Measurements from ENCODE around the gene FUT2. TPM values are rescaled to one million over a fixed set of nuclear protein-coding genes. Genes with fewer than 3 reads are reported as not detected.

FUT2 gene
- total RNA-seq, 1 experiment from 2014 or later: 12.5 TPM

DNA sequence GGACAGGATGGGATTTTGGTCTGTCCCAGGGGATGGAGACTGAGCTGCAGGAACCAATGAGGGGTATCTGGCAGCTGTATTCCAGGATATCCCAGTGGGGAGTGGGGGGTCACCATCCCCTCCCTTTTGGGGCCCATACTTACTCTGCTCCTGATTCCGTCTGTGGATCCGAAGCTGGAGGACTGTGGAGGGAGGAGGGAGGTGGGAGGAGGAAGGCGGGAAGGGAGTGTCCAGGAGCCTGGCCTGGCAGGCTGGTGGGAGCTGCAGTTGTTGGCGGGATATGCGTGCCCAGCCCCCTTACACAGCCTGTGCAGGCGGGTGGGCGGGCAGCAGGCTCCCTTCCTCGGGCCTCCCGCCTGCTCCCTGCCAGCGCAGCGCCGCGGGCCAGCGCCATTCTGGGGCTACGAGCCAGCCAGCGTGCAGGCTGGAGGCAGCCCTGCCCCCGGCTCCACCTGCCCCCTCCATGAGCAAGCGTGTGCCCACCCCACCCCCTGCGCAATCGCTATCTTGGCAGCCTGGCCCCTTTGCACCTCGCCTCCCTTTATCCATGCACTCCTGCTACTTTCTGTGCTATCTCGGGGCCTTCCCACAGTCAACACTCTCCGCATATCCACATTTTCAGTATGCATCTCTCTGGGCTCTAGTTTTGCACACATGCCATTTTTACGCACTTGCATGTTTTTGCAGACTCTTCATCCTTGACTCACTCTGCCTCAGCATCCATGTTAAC lies 21.0 kb downstream of the FUT2 start:
- POLR2A ChIA-PET: no interaction called here
- DNase-seq (ENCODE audit: low read depth, low spot score): no peak

More for the DNA sequence above, 21.0 kb downstream of the FUT2 start:
- CTCF ChIA-PET: no interaction called here
- RAD21 ChIA-PET (ENCODE audit: low non-redundant PET in 1 of 2, low total read pairs in 2 of 2, uncharacterized antibody in 2 of 2, unreplicated experiment in 2 of 2): no interaction called here
- Histone ChIP-seq H4K20me1 (ENCODE audit: insufficient read depth) (no peaks in the 10 kb centered on the region), H3K27me3 (ENCODE audit: insufficient read depth, low read length) (no peaks in the 10 kb centered on the region), H2AFZ (ENCODE audit: low read depth, low read length, poor library complexity, severe bottlenecking) (no peak overlapping the region), H3K9me2 (ENCODE audit: insufficient read depth) (no peaks in the 10 kb centered on the region), H3K9me3 (ENCODE audit: control insufficient read depth in 1 of 2, insufficient read depth in 1 of 2, low read depth in 1 of 2, low read length in 2 of 2) (no peaks in the 10 kb centered on the region), H3K4me2 (ENCODE audit: low read length) (no peak overlapping the region), H3K4me3 (replicated peaks in 1 of 2; ENCODE audit: low read depth in 1 of 2, low read length in 2 of 2) (no peak overlapping the region), H3K9ac (ENCODE audit: low read length) (no peak overlapping the region), H3K27ac (ENCODE audit: low read depth, low read length) (no peak overlapping the region), H3K79me2 (ENCODE audit: insufficient read depth, low read length) (no peaks in the 10 kb centered on the region), H3K4me1 (ENCODE audit: control insufficient read depth in 1 of 2, insufficient read depth in 2 of 2, low read length in 2 of 2) (peaks cover 8 to 46% of the 10 kb centered on the region in 2 experiments), H3K36me3 (ENCODE audit: control insufficient read depth in 1 of 2, insufficient read depth in 2 of 2, low read length in 2 of 2) (no peaks in the 10 kb centered on the region)
- intact Hi-C loops (cut with micrococcal nuclease): no loop called here
- BruUV-seq (replicated peaks): no TSS peak
- TF ChIP-seq, protein P1, sequence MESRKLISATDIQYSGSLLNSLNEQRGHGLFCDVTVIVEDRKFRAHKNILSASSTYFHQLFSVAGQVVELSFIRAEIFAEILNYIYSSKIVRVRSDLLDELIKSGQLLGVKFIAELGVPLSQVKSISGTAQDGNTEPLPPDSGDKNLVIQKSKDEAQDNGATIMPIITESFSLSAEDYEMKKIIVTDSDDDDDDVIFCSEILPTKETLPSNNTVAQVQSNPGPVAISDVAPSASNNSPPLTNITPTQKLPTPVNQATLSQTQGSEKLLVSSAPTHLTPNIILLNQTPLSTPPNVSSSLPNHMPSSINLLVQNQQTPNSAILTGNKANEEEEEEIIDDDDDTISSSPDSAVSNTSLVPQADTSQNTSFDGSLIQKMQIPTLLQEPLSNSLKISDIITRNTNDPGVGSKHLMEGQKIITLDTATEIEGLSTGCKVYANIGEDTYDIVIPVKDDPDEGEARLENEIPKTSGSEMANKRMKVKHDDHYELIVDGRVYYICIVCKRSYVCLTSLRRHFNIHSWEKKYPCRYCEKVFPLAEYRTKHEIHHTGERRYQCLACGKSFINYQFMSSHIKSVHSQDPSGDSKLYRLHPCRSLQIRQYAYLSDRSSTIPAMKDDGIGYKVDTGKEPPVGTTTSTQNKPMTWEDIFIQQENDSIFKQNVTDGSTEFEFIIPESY (IDR thresholded peaks at IDR 0.05; ENCODE audit: extremely low read depth, insufficient replicate concordance, low read length): no peak
- TF ChIP-seq, protein P2, sequence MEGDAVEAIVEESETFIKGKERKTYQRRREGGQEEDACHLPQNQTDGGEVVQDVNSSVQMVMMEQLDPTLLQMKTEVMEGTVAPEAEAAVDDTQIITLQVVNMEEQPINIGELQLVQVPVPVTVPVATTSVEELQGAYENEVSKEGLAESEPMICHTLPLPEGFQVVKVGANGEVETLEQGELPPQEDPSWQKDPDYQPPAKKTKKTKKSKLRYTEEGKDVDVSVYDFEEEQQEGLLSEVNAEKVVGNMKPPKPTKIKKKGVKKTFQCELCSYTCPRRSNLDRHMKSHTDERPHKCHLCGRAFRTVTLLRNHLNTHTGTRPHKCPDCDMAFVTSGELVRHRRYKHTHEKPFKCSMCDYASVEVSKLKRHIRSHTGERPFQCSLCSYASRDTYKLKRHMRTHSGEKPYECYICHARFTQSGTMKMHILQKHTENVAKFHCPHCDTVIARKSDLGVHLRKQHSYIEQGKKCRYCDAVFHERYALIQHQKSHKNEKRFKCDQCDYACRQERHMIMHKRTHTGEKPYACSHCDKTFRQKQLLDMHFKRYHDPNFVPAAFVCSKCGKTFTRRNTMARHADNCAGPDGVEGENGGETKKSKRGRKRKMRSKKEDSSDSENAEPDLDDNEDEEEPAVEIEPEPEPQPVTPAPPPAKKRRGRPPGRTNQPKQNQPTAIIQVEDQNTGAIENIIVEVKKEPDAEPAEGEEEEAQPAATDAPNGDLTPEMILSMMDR (IDR thresholded peaks at IDR 0.05 in 2 of 3, conservative IDR thresholded peaks at IDR 0.05 in 1 of 3; ENCODE audit: borderline replicate concordance in 1 of 3, insufficient read depth in 1 of 3, low read depth in 2 of 3, low read length in 2 of 3): no peak
- TF ChIP-seq ZFX (IDR thresholded peaks at IDR 0.05) (no peak), SP1 (IDR thresholded peaks at IDR 0.05; ENCODE audit: low read depth) (no peak), SIN3A (IDR thresholded peaks at IDR 0.05; ENCODE audit: low read depth) (no peak), YY1 (IDR thresholded peaks at IDR 0.05; ENCODE audit: extremely low read depth, insufficient replicate concordance, low read depth, low read length) (no peak), CBX3 (IDR thresholded peaks at IDR 0.05; ENCODE audit: low read depth) (no peak), EZH2 (IDR thresholded peaks at IDR 0.05) (no peak), ZNF274 (IDR thresholded peaks at IDR 0.05; ENCODE audit: low read depth, low read length) (no peak), EZH2phosphoT487 (IDR thresholded peaks at IDR 0.05; ENCODE audit: borderline replicate concordance) (no peak), CEBPB (IDR thresholded peaks at IDR 0.05; ENCODE audit: low read depth) (no peak), FOSL1 (IDR thresholded peaks at IDR 0.05; ENCODE audit: low read depth) (no peak), TCF7L2 (IDR thresholded peaks at IDR 0.05; ENCODE audit: borderline replicate concordance, extremely low read depth, insufficient read depth, insufficient read length) (no peak), POLR2AphosphoS5 (IDR thresholded peaks at IDR 0.05; ENCODE audit: low read depth, low read length) (no peak), POLR2A (IDR thresholded peaks at IDR 0.05; ENCODE audit: borderline replicate concordance, extremely low read depth, insufficient read depth, insufficient read length) (no peak), ELF1 (IDR thresholded peaks at IDR 0.05; ENCODE audit: borderline replicate concordance, low read depth) (no peak), RAD21 (IDR thresholded peaks at IDR 0.05; ENCODE audit: low read depth) (no peak)
- TF ChIP-seq, protein P3, sequence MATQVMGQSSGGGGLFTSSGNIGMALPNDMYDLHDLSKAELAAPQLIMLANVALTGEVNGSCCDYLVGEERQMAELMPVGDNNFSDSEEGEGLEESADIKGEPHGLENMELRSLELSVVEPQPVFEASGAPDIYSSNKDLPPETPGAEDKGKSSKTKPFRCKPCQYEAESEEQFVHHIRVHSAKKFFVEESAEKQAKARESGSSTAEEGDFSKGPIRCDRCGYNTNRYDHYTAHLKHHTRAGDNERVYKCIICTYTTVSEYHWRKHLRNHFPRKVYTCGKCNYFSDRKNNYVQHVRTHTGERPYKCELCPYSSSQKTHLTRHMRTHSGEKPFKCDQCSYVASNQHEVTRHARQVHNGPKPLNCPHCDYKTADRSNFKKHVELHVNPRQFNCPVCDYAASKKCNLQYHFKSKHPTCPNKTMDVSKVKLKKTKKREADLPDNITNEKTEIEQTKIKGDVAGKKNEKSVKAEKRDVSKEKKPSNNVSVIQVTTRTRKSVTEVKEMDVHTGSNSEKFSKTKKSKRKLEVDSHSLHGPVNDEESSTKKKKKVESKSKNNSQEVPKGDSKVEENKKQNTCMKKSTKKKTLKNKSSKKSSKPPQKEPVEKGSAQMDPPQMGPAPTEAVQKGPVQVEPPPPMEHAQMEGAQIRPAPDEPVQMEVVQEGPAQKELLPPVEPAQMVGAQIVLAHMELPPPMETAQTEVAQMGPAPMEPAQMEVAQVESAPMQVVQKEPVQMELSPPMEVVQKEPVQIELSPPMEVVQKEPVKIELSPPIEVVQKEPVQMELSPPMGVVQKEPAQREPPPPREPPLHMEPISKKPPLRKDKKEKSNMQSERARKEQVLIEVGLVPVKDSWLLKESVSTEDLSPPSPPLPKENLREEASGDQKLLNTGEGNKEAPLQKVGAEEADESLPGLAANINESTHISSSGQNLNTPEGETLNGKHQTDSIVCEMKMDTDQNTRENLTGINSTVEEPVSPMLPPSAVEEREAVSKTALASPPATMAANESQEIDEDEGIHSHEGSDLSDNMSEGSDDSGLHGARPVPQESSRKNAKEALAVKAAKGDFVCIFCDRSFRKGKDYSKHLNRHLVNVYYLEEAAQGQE (IDR thresholded peaks at IDR 0.05; ENCODE audit: low read depth): no peak
- TF ChIP-seq, protein P4, sequence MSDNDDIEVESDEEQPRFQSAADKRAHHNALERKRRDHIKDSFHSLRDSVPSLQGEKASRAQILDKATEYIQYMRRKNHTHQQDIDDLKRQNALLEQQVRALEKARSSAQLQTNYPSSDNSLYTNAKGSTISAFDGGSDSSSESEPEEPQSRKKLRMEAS (IDR thresholded peaks at IDR 0.05): no peak
- TF ChIP-seq, protein P5, sequence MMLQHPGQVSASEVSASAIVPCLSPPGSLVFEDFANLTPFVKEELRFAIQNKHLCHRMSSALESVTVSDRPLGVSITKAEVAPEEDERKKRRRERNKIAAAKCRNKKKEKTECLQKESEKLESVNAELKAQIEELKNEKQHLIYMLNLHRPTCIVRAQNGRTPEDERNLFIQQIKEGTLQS (IDR thresholded peaks at IDR 0.05): no peak
- ATAC-seq: no peak

Measured in HCT116 (cell line).